ENCODE results near the gene DDTL.
"Not testable (repeated sequence)": the region's sequence is repeated elsewhere in the genome, so short reads cannot be mapped to it uniquely, and the experiment has no call there.

The DDTL gene

GRCh38 chr22:23951383-23951782 lies 15.3 kb upstream of the DDTL start:
- not testable (repeated sequence) for H3K27ac ChIP-seq (ENCODE audit: low read depth, low read length); H3K27me3 ChIP-seq (ENCODE audit: low read length); H3K4me3 ChIP-seq (ENCODE audit: insufficient read depth, low read length, poor library complexity, severe bottlenecking); H3K36me3 ChIP-seq (ENCODE audit: low read length); H2AFZ ChIP-seq (ENCODE audit: low read depth, low read length, severe bottlenecking); H3K4me2 ChIP-seq (ENCODE audit: low read depth, low read length, poor library complexity, severe bottlenecking); H4K20me1 ChIP-seq (ENCODE audit: low read depth, low read length); H3K9ac ChIP-seq (ENCODE audit: low read length); H3K9me3 ChIP-seq (ENCODE audit: insufficient read depth, low read length); H3K79me2 ChIP-seq (ENCODE audit: insufficient read depth, low read length); H3F3A ChIP-seq (ENCODE audit: insufficient read depth); H3K9me2 ChIP-seq (replicated peaks; ENCODE audit: insufficient read depth, low read length)

- H2AFZ ChIP-seq (ENCODE audit: low read depth, low read length, severe bottlenecking); H3K9ac ChIP-seq (ENCODE audit: low read length); H3K9me3 ChIP-seq (ENCODE audit: insufficient read depth, low read length); H3K4me3 ChIP-seq (ENCODE audit: insufficient read depth, low read length, poor library complexity, severe bottlenecking); H3K4me2 ChIP-seq (ENCODE audit: low read depth, low read length, poor library complexity, severe bottlenecking); H3K27me3 ChIP-seq (ENCODE audit: low read length); H3K79me2 ChIP-seq (ENCODE audit: insufficient read depth, low read length); H3F3A ChIP-seq (ENCODE audit: insufficient read depth); H3K9me2 ChIP-seq (replicated peaks; ENCODE audit: insufficient read depth, low read length); H4K20me1 ChIP-seq (ENCODE audit: low read depth, low read length); H3K36me3 ChIP-seq (ENCODE audit: low read length); H3K27ac ChIP-seq (ENCODE audit: low read depth, low read length): not testable (repeated sequence)
Observed at GRCh38 chr22:23952794-23953405, 13.8 kb upstream of the DDTL start.

DNA sequence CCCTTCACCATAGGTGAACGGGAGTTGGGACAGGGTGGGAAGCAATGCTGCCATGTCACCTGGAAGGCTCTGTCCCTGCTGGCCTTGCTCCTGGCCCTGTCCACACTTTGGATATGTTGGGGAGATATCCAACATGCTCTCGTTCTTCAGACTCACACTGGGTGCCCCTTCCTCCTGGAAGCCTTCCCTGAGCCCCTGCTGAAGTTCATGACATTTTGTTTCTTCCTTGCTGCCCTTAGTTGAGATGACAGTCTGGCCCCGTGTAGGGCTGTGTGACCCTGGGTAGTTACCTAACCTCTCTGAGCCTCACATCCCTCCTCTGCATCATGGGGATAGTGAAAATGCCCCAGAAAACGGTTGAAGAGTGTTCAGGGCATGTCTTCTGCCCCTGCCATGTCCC lies 13.2 kb upstream of the DDTL start:
- not testable (repeated sequence) for H4K20me1 ChIP-seq (ENCODE audit: low read depth, low read length); H2AFZ ChIP-seq (ENCODE audit: low read depth, low read length, severe bottlenecking); H3K9ac ChIP-seq (ENCODE audit: low read length); H3K79me2 ChIP-seq (ENCODE audit: insufficient read depth, low read length); H3K9me3 ChIP-seq (ENCODE audit: insufficient read depth, low read length); H3K36me3 ChIP-seq (ENCODE audit: low read length); H3K4me3 ChIP-seq (ENCODE audit: insufficient read depth, low read length, poor library complexity, severe bottlenecking); H3K27ac ChIP-seq (ENCODE audit: low read depth, low read length); H3K9me2 ChIP-seq (replicated peaks; ENCODE audit: insufficient read depth, low read length); H3K27me3 ChIP-seq (ENCODE audit: low read length); H3K4me2 ChIP-seq (ENCODE audit: low read depth, low read length, poor library complexity, severe bottlenecking); H3F3A ChIP-seq (ENCODE audit: insufficient read depth)

DNA sequence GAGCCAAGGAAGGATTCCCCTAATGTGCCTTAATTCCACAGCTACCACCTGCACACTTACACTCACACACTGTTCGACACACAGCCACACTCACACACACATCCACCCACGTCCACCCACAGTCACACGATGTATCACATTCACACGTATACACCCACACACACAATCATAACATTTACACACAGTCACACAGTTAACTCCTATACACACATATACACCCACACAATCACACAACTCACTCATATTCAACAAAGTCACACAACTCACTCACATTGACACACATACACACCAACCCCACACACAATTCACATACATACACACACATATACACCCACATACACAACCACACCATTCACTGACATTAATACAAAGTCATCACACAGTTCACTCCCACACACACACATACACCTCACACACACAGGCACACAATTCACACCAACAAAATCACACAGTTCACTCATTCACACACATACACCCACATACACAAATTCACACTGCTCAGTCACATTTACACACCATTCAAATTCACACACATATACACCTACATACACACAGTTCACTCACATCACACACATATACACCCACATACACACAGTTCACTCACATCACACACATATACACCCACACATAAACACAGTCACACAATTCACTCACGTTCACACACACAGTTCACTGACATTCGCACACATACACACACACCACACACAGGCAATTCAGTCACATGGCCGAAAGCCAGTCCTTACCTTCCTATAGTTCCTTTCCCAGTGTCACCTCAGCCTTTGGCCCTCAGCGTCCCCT lies 12.3 kb upstream of the DDTL start:
- H3K36me3 ChIP-seq (ENCODE audit: low read length); H3K79me2 ChIP-seq (ENCODE audit: insufficient read depth, low read length); H3K9ac ChIP-seq (ENCODE audit: low read length); H2AFZ ChIP-seq (ENCODE audit: low read depth, low read length, severe bottlenecking); H3K27ac ChIP-seq (ENCODE audit: low read depth, low read length); H3K9me2 ChIP-seq (replicated peaks; ENCODE audit: insufficient read depth, low read length); H3K9me3 ChIP-seq (ENCODE audit: insufficient read depth, low read length); H4K20me1 ChIP-seq (ENCODE audit: low read depth, low read length); H3F3A ChIP-seq (ENCODE audit: insufficient read depth); H3K4me2 ChIP-seq (ENCODE audit: low read depth, low read length, poor library complexity, severe bottlenecking); H3K4me3 ChIP-seq (ENCODE audit: insufficient read depth, low read length, poor library complexity, severe bottlenecking); H3K27me3 ChIP-seq (ENCODE audit: low read length): not testable (repeated sequence)

DNA sequence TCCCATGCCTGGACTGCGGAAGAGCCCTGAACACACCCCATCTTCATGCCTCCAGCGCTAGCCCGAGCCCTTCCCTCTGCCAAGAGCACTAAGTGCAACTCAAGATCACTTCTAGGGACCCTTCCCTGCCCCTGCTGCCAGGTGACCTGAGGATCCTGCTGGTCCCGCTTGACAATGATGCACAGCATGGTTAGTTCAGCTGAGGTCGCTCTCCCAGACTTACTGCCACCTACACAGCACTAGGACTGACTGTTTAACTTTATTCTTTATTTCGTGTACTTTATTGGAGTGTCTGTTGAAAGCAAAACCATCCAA lies 11.7 kb upstream of the DDTL start:
- not testable (repeated sequence) for H3K4me3 ChIP-seq (ENCODE audit: insufficient read depth, low read length, poor library complexity, severe bottlenecking); H3K79me2 ChIP-seq (ENCODE audit: insufficient read depth, low read length); H3K27me3 ChIP-seq (ENCODE audit: low read length); H3K9me2 ChIP-seq (replicated peaks; ENCODE audit: insufficient read depth, low read length); H3K4me2 ChIP-seq (ENCODE audit: low read depth, low read length, poor library complexity, severe bottlenecking); H3K27ac ChIP-seq (ENCODE audit: low read depth, low read length); H3F3A ChIP-seq (ENCODE audit: insufficient read depth); H3K36me3 ChIP-seq (ENCODE audit: low read length); H2AFZ ChIP-seq (ENCODE audit: low read depth, low read length, severe bottlenecking); H3K9me3 ChIP-seq (ENCODE audit: insufficient read depth, low read length); H4K20me1 ChIP-seq (ENCODE audit: low read depth, low read length); H3K9ac ChIP-seq (ENCODE audit: low read length)

DNA sequence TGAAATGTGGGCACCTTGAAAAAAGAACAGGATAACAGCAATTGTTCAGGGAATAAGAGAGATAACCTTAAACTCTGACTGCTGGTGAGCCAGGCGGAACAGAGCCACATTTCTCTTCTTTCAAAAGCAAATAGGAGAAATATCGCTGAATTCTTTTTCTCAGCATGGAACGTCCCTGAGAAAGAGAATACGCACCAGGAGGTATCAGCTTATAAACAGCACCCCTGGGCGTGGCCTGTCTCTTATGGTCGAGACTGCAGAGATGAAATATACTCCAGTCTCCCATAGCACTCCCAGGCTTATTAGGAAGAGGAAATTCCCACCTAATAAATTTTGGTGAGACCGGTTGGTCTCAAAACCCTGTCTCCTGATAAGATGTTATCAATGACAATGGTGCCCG lies 10.8 kb upstream of the DDTL start:
- H2AFZ ChIP-seq (ENCODE audit: low read depth, low read length, severe bottlenecking); H3K79me2 ChIP-seq (ENCODE audit: insufficient read depth, low read length); H3K4me3 ChIP-seq (ENCODE audit: insufficient read depth, low read length, poor library complexity, severe bottlenecking); H3K9ac ChIP-seq (ENCODE audit: low read length); H3F3A ChIP-seq (ENCODE audit: insufficient read depth); H3K27me3 ChIP-seq (ENCODE audit: low read length); H3K4me2 ChIP-seq (ENCODE audit: low read depth, low read length, poor library complexity, severe bottlenecking); H3K9me3 ChIP-seq (ENCODE audit: insufficient read depth, low read length); H3K36me3 ChIP-seq (ENCODE audit: low read length); H3K27ac ChIP-seq (ENCODE audit: low read depth, low read length); H4K20me1 ChIP-seq (ENCODE audit: low read depth, low read length); H3K9me2 ChIP-seq (replicated peaks; ENCODE audit: insufficient read depth, low read length): not testable (repeated sequence)

Measured in SU-DHL-6 (cell line).